Left lung (tissue), 10 donors: ENCODE data around the gene MOB3B. TPM values are rescaled to one million over a fixed set of nuclear protein-coding genes. Genes with fewer than 3 reads are reported as not detected.

Experiments used
- ATAC-seq: fragments of 200-7000 bp; cut with Tn5 transposase; one replicate; pipeline ENCODE4 v1.9.1; 2020; ENCODE audit warnings: moderate library complexity
- DNase-seq, 4 donors: peaks; one replicate each; pipeline ENCODE4 v3.0.0-alpha.2; 2013 to 2020
- H3K27ac ChIP-seq, 2 donors: fragments of 200-600 bp; sonication (generic) in 1 of 2; one replicate each; pipeline versions ENCODE4 v1.5.0 to v1.8.0; 2020 to 2021
- H3K27me3 ChIP-seq, 2 donors: fragments of 200-600 bp; sonication (generic) in 1 of 2; one replicate each; pipeline versions ENCODE4 v1.5.0 to v1.8.0; 2020 to 2021
- H3K36me3 ChIP-seq, 2 donors: fragments of 200-600 bp; sonication (generic) in 1 of 2; one replicate each; pipeline versions ENCODE4 v1.5.0 to v1.8.0; 2020 to 2021
- H3K4me1 ChIP-seq, 2 donors: fragments of 200-600 bp; one replicate each; pipeline ENCODE4 v1.8.0; 2021
- H3K4me3 ChIP-seq, 2 donors: fragments of 200-600 bp; sonication (generic) in 1 of 2; one replicate each; pipeline versions ENCODE4 v1.5.0 to v1.8.0; 2020 to 2021; ENCODE audit warnings: mild to moderate bottlenecking in 1 of 2
- H3K9me3 ChIP-seq, 2 donors: fragments of 200-600 bp; sonication (generic) in 1 of 2; one replicate each; pipeline versions ENCODE4 v1.5.0 to v1.8.0; 2020 to 2021
- intact Hi-C, 2 donors: fragments of 100-400 bp; cut with DNase I; formaldehyde crosslinking; loops; one replicate each; pipeline versions ENCODE4 v1.11.2 to v1.14.2; 2022
- polyA plus RNA-seq, 6 donors: library from polyadenylated mRNA; unstranded; fragments of 120-200 nt; gene quantifications; one replicate each; pipeline ENCODE4 v1.2.1, GENCODE V29; 2013; ENCODE audit not compliant: insufficient read length in 6 of 6
- total RNA-seq, 2 donors: library from RNA; stranded (reverse); fragmentation: NEBNext Ultra II Directional; extraction: Animal tissue kit (Norgen Biotek cat#: 25700); gene quantifications; one replicate each; pipeline ENCODE4 v1.2.1, GENCODE V29; 2021
- TF ChIP-seq, protein P1 (sequence below), 2 donors: fragments of 200-600 bp; sonication (generic) in 1 of 2; IDR thresholded peaks; one replicate each; pipeline versions ENCODE4 v1.5.0 to v1.8.0; 2021; ENCODE audit warnings: antibody characterized with exemption in 2 of 2
- donor health status: DM: no; HTN: yes; CAD: no.
- donor health status: DM: no; HTN: no; CAD: no.

The MOB3B gene
- total and polyA plus RNA-seq, 8 donors = 7.2 to 18.3 (median 15.8) TPM

DNA sequence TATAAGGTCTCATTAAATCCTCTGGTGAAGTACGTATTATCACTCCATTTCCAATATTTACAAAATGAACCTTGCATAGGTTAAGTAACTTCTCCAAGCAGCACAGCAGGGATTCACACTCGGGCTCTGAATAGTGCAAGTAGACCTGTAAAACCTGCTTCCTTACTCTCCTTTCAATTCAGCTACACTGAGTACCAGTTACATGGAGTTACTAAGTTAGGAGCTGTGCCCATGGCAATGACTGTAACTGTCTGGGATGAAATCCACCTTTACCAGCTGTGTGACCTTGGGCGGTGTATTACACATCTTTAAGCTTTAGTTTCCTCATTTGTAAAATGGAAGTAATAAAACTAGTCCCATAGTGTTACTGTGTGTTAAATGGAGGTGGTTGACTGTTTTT is 15.9 kb upstream of the MOB3B start:
- Histone ChIP-seq H3K9me3 (no peaks in the 10 kb centered on the region), H3K36me3 (peaks cover 0 to 56% of the 10 kb centered on the region in 2 donors), H3K27me3 (no peaks in the 10 kb centered on the region), H3K4me1 (peaks cover 0 to 6% of the 10 kb centered on the region in 2 donors), H3K4me3 (no peak overlapping the region), H3K27ac (no peak overlapping the region)
- intact Hi-C loops = loop anchor here in 1 of 2 donors (5.0 kb wide), 1 partner anchor 213 kb away; no protein-coding TSS in a partner anchor
- DNase-seq (no peak), ATAC-seq (no peak)
- TF ChIP-seq, protein P1, sequence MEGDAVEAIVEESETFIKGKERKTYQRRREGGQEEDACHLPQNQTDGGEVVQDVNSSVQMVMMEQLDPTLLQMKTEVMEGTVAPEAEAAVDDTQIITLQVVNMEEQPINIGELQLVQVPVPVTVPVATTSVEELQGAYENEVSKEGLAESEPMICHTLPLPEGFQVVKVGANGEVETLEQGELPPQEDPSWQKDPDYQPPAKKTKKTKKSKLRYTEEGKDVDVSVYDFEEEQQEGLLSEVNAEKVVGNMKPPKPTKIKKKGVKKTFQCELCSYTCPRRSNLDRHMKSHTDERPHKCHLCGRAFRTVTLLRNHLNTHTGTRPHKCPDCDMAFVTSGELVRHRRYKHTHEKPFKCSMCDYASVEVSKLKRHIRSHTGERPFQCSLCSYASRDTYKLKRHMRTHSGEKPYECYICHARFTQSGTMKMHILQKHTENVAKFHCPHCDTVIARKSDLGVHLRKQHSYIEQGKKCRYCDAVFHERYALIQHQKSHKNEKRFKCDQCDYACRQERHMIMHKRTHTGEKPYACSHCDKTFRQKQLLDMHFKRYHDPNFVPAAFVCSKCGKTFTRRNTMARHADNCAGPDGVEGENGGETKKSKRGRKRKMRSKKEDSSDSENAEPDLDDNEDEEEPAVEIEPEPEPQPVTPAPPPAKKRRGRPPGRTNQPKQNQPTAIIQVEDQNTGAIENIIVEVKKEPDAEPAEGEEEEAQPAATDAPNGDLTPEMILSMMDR (IDR thresholded peaks at IDR 0.05) = no peak

- TF ChIP-seq, protein P1 (IDR thresholded peaks at IDR 0.05) = no peak
- no peaks in the 10 kb centered on the region for H3K27me3 ChIP-seq
- ATAC-seq (no peak), DNase-seq (no peak)
- peaks cover 0 to 32% of the 10 kb centered on the region in 2 donors for H3K36me3 ChIP-seq
- intact Hi-C loops = no loop called here
- H3K4me1 ChIP-seq = peaks cover 0 to 18% of the 10 kb centered on the region in 2 donors
- H3K27ac ChIP-seq = no peak overlapping the region
- H3K4me3 ChIP-seq = no peak overlapping the region
- no peaks in the 10 kb centered on the region for H3K9me3 ChIP-seq
Measured at GRCh38 chr9:27542508-27542907, 12.9 kb upstream of the MOB3B start.

DNA sequence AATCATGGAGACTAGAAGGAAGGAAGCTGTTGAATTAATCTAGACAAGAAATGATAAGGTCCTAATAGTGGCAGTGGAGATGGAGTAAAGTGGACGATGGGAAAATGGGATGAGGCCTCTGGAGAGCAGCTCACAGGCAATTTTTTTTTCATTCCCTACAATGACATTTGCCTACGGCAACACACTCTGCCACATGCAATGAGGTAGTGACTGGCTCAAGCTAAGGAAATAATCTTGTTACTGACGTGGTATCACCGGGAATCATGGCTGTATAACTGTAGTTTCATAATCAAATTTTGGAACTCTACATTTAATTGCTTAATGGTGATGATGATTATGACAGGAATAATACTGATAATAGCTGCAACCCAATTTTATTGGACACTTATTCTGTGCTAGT is 12.1 kb upstream of the MOB3B start:
- H3K27me3 ChIP-seq = no peaks in the 10 kb centered on the region
- peaks cover 0 to 25% of the 10 kb centered on the region in 2 donors for H3K36me3 ChIP-seq
- H3K9me3 ChIP-seq = no peaks in the 10 kb centered on the region
- H3K27ac ChIP-seq = no peak overlapping the region
- TF ChIP-seq, protein P1 (IDR thresholded peaks at IDR 0.05) = no peak
- intact Hi-C loops = no loop called here
- no peak overlapping the region for H3K4me3 ChIP-seq
- ATAC-seq = no peak
- no peak for DNase-seq
- peaks cover 0 to 18% of the 10 kb centered on the region in 2 donors for H3K4me1 ChIP-seq

GRCh38 chr9:27540502-27540901 is 10.9 kb upstream of the MOB3B start:
- Histone ChIP-seq H3K27ac (peak overlapping the region; percentile 35 to 57), H3K27me3 (no peaks in the 10 kb centered on the region), H3K4me1 (peaks cover 0 to 23% of the 10 kb centered on the region in 2 donors), H3K36me3 (peaks cover 0 to 21% of the 10 kb centered on the region in 2 donors), H3K9me3 (no peaks in the 10 kb centered on the region), H3K4me3 (no peak overlapping the region)
- DNase-seq (no peak), ATAC-seq (no peak)
- intact Hi-C loops = no loop called here
- TF ChIP-seq, protein P1 (IDR thresholded peaks at IDR 0.05) = no peak

GRCh38 chr9:27539479-27540441 is 10.1 kb upstream of the MOB3B start:
- Histone ChIP-seq H3K27me3 (no peaks in the 10 kb centered on the region), H3K36me3 (peaks cover 0 to 18% of the 10 kb centered on the region in 2 donors), H3K27ac (peak overlapping the region; percentile 35 to 65), H3K4me1 (peaks cover 0 to 29% of the 10 kb centered on the region in 2 donors), H3K9me3 (no peaks in the 10 kb centered on the region), H3K4me3 (no peak overlapping the region)
- ATAC-seq (peak; percentile 67), DNase-seq (peak in 2 of 4 donors; percentile 41 to 59)
- TF ChIP-seq, protein P1 (IDR thresholded peaks at IDR 0.05) = no peak
- intact Hi-C loops = loop anchor here in 1 of 2 donors (10.0 kb wide), 1 partner anchor 205 kb away; no protein-coding TSS in a partner anchor
